DND-41 (cell line): Measurements from ENCODE around the gene NR2F1-AS1.

Source experiments
- ATAC-seq: fragments of 200-7000 bp; cut with Tn5 transposase; 3 replicates; pipeline ENCODE4 v1.9.1; 2021; ENCODE audit warnings: low read depth; ENCODE audit not compliant: insufficient read depth
- DNase-seq: peaks from one replicate; pipeline ENCODE4 v3.0.0-alpha.2; 2020
- H2AFZ ChIP-seq: 2 replicates; pipeline ENCODE4 v1.6.0; 2012; ENCODE audit warnings: low read depth, low read length
- H3K27ac ChIP-seq: 2 replicates; pipeline ENCODE4 v1.5.1; 2012; ENCODE audit warnings: low read length, inconsistent platforms
- H3K27me3 ChIP-seq: fragments of 200-600 bp; sonication (generic); 2 replicates; pipeline ENCODE4 v1.6.0; 2012; ENCODE audit warnings: low read length, mild to moderate bottlenecking, inconsistent platforms; ENCODE audit not compliant: insufficient read depth, poor library complexity
- H3K36me3 ChIP-seq: 2 replicates; pipeline ENCODE4 v1.5.1; 2012; ENCODE audit warnings: low read length, inconsistent platforms; ENCODE audit not compliant: insufficient read depth
- H3K4me1 ChIP-seq: 2 replicates; pipeline ENCODE4 v1.5.1; 2012; ENCODE audit warnings: mild to moderate bottlenecking, low read length; ENCODE audit not compliant: insufficient read depth
- H3K4me2 ChIP-seq: 2 replicates; pipeline ENCODE4 v1.6.0; 2012; ENCODE audit warnings: mild to moderate bottlenecking, moderate library complexity, low read length, inconsistent platforms; ENCODE audit not compliant: insufficient read depth
- H3K4me3 ChIP-seq, 2 experiments: fragments of 200-600 bp in 1 of 2; shearing (Covaris generic) in 1 of 2; 2 replicates each; pipeline ENCODE4 v1.5.1; 2012 to 2016; ENCODE audit warnings: inconsistent platforms in 2 of 2, low read length in 2 of 2, mild to moderate bottlenecking in 2 of 2, low read depth in 1 of 2, moderate library complexity in 1 of 2
- H3K79me2 ChIP-seq: 2 replicates; pipeline ENCODE4 v1.6.0; 2012; ENCODE audit warnings: low read length, inconsistent platforms; ENCODE audit not compliant: insufficient read depth
- H3K9ac ChIP-seq: 2 replicates; pipeline ENCODE4 v1.6.0; 2012; ENCODE audit warnings: low read depth, mild to moderate bottlenecking, inconsistent platforms, low read length, moderate library complexity
- H3K9me3 ChIP-seq: 2 replicates; pipeline ENCODE4 v1.5.1; 2012; ENCODE audit warnings: low read length, moderate library complexity, mild to moderate bottlenecking, inconsistent platforms; ENCODE audit not compliant: insufficient read depth, severe bottlenecking
- H4K20me1 ChIP-seq: 2 replicates; pipeline ENCODE4 v1.6.0; 2012; ENCODE audit warnings: low read length; ENCODE audit not compliant: insufficient read depth
- CTCF ChIP-seq: IDR thresholded peaks from 2 replicates; pipeline ENCODE4 v1.5.1; 2012; ENCODE audit warnings: borderline replicate concordance, low read length, moderate library complexity, mild to moderate bottlenecking; ENCODE audit not compliant: poor library complexity, severe bottlenecking; ENCODE audit errors: extremely low read depth
- EZH2 ChIP-seq: IDR thresholded peaks from 3 replicates; pipeline ENCODE4 v1.6.1; 2012; ENCODE audit warnings: borderline replicate concordance, low read depth, mild to moderate bottlenecking, moderate library complexity, low read length, inconsistent platforms; ENCODE audit not compliant: severe bottlenecking

NR2F1-AS1 gene

DNA sequence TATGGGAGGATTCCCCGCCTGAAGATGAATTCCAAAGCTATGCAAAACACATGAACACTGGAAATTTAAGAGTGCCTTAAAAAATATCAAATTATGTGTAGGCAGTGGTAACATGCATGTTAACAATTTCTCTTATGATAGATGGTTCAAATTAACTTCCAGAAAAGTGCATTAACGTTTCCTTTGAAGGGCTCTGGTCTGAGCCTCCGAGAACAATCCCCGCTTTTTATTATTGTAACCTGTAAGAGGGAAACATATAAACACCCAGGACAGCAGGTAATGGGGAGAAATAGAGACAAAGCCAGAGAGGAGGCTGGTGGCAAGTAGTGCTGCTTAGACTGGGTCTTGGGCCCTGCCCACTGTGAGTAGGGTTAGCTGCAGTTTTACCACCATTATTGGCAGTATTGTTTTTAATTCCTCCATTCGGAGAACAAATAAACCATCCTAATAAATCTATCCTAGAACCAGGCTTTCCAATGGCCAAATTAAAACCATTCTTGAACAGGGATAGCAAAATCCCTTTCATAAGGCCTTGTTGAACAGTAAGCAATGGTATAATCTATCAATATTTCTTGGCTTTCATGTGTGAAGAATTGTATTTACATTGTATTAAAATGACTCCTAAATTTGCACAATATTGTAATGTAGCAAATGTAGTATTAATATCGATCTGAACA lies 8.3 kb upstream of the NR2F1-AS1 start:
- H3K79me2 ChIP-seq = no peaks in the 10 kb centered on the region
- no peak overlapping the region for H3K4me3 ChIP-seq
- peaks cover 8% of the 10 kb centered on the region; the same call in 1 of the 2 replicates for H3K4me1 ChIP-seq
- H3K27ac ChIP-seq = no peak overlapping the region
- DNase-seq = no peak
- no peak overlapping the region for H2AFZ ChIP-seq
- H4K20me1 ChIP-seq = no peaks in the 10 kb centered on the region
- no peak overlapping the region for H3K9ac ChIP-seq
- ATAC-seq = no peak
- no peak overlapping the region for H3K4me2 ChIP-seq
- H3K36me3 ChIP-seq = no peaks in the 10 kb centered on the region
- H3K27me3 ChIP-seq = peaks cover 10% of the 10 kb centered on the region
- no peaks in the 10 kb centered on the region for H3K9me3 ChIP-seq
- TF ChIP-seq CTCF = no peak

- H3K27ac ChIP-seq = no peak overlapping the region
- no peaks in the 10 kb centered on the region for H4K20me1 ChIP-seq
- H3K4me2 ChIP-seq = no peak overlapping the region
- DNase-seq (no peak), ATAC-seq (no peak)
- H3K27me3 ChIP-seq = peaks cover 14% of the 10 kb centered on the region
- no peaks in the 10 kb centered on the region for H3K79me2 ChIP-seq
- no peaks in the 10 kb centered on the region for H3K36me3 ChIP-seq
- no peak for TF ChIP-seq CTCF
- TF ChIP-seq EZH2 = no peak
- H3K4me1 ChIP-seq = peaks cover 12% of the 10 kb centered on the region
- no peak overlapping the region for H3K4me3 ChIP-seq
- H3K9ac ChIP-seq = no peak overlapping the region
- no peak overlapping the region for H2AFZ ChIP-seq
- H3K9me3 ChIP-seq = no peaks in the 10 kb centered on the region
These were observed 7.5 kb upstream of the NR2F1-AS1 start for GRCh38 chr5:93588352-93589151.

- ATAC-seq (no peak), DNase-seq (no peak)
- no peaks in the 10 kb centered on the region for H3K79me2 ChIP-seq
- H3K4me1 ChIP-seq = peaks cover 19% of the 10 kb centered on the region
- H3K36me3 ChIP-seq = no peaks in the 10 kb centered on the region
- no peaks in the 10 kb centered on the region for H4K20me1 ChIP-seq
- H3K9ac ChIP-seq = no peak overlapping the region
- TF ChIP-seq CTCF = no peak
- TF ChIP-seq EZH2 = no peak
- no peak overlapping the region for H3K27ac ChIP-seq
- H3K4me2 ChIP-seq = no peak overlapping the region
- no peak overlapping the region for H3K4me3 ChIP-seq
- H3K9me3 ChIP-seq = no peaks in the 10 kb centered on the region
- peaks cover 22% of the 10 kb centered on the region for H3K27me3 ChIP-seq
- no peak overlapping the region for H2AFZ ChIP-seq
These were observed 6.8 kb upstream of the NR2F1-AS1 start for GRCh38 chr5:93587597-93588351.
